GM21381 (cell line): Measurements from ENCODE around the gene RNF133.

Experiments
- ATAC-seq: cut with Tn5 transposase; IDR thresholded peaks from one replicate; pipeline ENCODE4 v1.9.1; 2021; ENCODE audit warnings: mild to moderate bottlenecking, moderate library complexity; ENCODE audit not compliant: unreplicated experiment

Gene RNF133, protein sequence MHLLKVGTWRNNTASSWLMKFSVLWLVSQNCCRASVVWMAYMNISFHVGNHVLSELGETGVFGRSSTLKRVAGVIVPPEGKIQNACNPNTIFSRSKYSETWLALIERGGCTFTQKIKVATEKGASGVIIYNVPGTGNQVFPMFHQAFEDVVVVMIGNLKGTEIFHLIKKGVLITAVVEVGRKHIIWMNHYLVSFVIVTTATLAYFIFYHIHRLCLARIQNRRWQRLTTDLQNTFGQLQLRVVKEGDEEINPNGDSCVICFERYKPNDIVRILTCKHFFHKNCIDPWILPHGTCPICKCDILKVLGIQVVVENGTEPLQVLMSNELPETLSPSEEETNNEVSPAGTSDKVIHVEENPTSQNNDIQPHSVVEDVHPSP

DNA sequence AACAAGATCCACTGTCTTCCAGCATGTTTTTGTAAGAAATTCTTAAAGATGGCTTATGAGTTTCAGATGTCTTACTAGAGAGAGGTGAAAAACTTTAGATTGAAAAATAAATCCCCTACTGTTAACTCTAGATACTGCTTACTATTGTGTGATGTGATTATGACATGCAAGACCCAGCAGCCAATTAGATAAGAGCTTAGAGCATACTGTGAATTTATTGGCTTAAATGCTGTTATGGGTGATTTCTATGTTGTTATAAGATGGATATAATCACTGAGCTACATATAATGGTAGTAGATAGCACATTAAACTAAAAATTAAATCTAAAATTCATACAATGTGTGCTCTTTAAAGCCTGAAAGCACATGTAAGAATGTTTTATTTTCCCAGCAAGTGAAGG lies at the start of gene RNF133:
Gene RNF133 (minus strand): TSS at position 101 of the 400 bp plus-strand sequence. CDS start 199 bp downstream, outside the sequence.
- ATAC-seq: no peak

DNA sequence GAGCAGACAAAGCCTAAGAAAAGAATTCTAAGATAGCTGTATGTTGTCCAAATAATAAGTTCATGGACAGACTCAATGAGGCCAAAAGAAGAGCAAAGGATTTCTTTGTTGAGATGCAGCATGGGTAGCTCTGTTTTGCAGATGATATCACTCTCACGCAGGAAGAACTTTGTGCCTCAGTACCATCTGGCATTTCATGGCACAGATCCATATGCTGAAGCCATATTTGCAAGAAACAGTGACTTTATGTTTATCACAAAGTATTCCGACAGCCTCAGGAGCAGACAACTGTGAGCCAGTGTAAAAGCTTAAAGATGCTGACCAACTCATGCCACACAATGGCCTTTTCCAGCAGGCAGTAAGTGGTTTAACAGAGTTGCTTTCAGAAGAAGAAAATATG lies 49.3 kb upstream of the RNF133 start:
- no peak for ATAC-seq

DNA sequence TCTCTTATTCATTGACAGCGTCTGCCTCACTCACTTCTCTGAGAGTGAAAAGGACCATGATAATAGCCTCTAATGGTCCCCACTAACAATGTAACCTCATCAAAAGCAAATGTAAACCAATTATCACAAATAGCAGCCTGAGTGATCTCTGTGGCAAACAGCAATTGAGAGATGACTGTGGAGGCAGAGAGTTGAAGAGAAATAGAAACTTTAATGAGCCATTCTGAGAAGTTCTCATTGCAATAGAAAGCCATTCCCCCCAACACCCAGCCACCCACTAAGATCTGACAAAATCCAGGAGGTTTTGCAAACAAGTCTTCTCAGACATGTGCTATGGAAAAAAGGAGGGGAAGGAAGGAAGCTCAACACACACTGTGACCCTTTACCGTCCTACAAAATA lies 48.0 kb upstream of the RNF133 start:
- no peak for ATAC-seq

DNA sequence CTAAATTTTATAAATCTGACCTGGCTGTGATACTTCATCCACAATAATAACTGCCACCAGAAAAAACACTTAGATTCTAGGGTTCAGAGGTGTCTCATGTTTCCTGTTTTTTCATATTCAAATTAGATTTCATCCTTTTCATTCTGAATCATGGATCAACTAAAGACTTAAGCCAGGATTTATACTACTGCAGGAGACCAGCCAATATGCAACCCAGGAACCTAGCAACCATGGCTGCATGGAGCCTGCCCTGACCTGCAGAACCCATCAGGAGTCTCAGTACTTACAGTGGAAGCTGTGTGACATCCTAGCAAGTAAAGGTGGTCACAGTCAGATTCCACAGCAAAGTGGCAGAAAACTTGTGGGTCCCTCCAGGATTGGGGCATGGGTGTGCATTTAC lies 44.3 kb upstream of the RNF133 start:
- no peak for ATAC-seq

DNA sequence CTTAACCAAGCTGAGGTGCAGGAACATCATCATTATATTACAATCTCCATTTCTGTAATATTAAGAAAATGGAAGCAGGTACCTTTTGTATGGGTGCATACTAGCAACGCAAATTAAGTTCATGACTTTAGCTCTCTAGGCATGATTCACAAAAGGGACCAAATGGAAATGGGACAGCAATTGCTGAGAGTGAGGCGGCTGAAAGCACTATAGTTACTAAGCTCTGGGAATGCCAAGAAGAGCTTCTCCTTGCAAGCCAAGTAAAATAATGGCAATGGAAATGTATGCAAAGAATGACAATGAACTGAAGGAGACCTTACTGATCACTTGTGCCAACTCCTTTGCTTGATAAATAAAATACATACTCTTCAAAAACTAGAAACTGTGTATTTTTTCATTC lies 40.0 kb upstream of the RNF133 start:
- ATAC-seq: no peak

DNA sequence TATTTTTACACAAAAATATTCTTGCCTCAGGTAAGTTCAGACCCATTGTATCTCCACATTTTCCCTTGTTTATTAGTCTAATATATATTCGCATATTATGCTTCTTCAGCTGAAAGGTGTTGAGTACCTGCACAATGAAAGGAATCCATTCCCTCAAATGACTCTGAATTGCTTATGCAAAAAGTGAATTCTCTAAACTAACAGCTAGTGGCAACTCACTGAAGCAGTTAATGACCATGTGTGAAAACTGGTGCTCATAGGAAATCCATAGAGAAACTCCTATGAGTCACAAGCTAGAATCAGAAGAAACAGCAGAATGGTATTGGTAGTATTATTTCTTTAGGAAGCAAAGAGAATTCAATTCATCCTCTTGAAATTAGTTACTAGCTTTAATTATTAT lies 37.3 kb upstream of the RNF133 start:
- no peak for ATAC-seq

DNA sequence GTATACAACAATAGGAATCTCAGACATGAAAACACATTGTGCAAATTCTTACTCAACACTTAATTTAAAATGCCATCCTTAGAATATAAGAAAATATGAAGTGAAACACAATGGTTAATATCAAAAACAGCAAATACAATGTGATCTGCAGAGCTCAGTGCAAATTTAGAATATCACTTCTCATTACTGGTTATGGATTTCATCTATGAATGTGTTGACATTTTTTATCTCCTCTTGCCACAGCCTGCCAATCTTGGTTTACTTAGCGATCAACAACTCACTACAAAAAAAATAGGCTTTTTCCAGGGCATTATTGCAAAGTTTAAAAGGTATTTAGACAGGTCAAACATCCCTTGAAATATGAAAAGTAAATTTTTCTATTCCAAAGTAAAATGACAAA lies 28.8 kb upstream of the RNF133 start:
- ATAC-seq: no peak

DNA sequence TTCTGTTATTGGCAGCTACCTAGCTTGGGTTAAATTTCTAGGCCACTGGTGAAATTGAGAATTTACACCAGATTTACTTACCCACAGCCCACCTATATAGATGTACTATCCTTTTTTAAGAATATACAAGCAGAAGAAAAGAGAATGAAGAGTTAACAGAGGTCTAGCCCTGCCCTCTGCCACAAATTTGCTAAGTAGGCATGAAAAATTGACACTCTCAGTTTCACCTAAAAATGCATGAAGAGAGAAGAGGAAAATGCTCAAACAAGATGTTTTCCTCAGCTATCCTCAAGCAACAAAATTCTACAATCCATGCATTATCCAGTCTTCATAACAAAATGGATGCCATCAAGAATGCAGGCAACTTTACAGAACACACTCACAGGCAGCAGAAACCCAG lies 28.4 kb upstream of the RNF133 start:
- ATAC-seq: no peak

DNA sequence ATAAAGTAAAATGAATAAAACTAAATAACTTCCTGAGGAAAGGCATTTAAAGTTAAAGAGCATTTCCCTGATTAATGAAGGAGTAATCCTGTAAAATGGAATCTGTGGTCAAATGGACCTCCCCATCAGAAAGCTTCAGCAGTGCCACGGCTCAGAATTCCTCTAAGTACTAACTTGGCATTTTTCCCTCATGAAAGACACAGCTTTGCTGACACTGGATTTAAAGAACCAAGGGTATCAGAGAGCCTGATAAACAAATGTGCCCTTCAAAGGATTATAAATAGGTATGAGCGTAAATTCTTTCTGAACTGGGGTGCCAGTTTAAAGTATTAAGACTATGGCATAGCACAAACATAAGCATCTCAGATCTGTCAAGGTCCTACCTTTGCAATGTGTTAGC lies 28.0 kb upstream of the RNF133 start:
- ATAC-seq: no peak

DNA sequence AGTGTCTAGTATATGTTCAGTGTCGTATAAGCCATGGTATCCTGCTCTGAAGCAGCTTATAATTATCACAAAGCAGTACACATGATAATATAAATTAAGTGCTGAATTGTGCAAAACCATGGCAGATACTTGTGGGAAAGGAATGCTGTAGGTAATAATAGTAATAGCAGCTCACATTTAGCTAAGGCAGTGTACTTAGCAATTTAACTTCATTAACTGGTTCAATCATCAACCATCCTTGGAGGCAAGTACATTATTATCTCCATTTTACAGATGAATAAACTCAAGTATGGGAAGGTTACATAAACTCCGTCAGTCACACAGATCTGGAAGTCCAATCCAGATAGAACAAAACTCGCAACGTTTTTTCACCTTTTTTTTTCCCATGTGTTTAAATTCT lies 25.4 kb upstream of the RNF133 start:
- ATAC-seq: no peak

DNA sequence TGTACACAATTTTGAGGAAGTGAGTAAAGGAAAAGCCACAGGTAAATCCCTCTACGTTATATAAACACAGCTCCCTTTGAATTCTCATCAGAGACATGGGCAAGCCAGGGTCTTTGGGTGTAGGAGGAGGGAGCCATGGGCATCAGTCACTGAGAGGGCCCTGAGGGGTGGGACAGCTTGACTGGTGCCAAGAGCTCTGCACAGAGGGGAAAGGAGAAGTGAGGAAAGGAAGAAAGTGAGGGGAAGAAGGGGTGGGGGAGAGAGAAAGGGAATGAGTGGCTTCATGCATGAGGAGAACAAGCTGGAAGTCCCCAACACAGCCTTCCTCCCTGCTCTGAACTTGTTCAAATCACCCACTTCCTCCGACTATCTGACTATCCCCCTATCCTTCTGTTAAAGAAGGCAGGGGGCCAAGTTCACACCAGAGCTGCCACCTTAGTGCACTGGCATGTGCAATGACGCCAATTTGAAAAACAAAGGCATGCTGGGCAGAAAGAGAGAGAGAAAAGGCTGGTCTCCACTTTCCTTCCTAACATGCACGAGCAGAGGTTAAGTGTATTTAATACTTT lies 20.2 kb upstream of the RNF133 start:
- no peak for ATAC-seq

DNA sequence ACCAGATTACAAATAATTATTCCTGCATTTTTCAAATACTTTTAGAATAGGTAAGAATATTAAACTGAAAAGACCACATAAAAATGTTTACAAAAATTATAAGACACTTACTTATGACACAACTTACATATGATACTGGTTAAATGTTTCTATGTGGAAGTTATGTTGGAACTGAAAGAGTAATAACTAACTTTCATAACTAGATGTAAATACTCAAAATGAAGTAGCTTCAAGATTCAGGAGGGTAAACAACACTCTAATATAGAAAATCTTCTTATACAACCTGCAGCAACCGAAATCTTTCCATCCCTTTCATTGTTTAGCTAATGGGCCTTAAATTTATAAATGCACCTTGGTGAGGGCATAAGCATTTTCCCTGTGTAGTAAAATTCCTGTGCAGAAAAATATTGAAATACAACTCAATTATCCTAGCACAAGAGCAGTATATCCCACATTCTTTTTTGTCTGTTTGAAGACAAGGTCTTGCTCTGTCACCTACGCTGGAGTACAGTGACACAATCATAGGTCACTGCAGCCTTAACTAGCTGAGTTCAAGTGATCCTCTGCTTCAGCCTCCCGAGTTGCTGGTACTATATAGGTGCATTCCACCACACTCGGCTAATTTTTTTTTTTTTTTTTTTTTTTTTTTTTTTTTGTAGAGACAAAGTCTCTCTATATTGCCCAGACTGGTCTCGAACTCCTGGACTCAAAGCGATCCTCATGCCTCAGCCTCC lies 18.6 kb upstream of the RNF133 start:
- ATAC-seq: no peak

DNA sequence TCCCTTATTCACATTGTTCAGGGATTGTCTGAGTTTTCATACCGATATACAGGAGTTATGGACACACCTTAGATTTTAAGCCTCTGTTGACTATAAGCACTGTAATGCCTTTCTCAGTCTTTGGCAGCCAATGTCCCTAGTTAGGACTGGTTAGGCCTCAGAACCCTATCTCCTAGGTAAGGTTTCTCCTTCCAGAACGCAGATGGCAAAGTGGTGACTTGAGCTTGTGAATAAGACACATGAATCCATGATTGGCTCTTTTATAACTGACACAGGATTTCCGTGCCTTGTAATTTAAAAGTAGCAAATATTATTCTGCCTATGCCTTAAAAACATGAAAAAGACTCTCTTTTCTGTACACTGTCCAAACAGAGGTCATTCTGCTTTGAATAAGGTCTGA lies 16.3 kb upstream of the RNF133 start:
- no peak for ATAC-seq

DNA sequence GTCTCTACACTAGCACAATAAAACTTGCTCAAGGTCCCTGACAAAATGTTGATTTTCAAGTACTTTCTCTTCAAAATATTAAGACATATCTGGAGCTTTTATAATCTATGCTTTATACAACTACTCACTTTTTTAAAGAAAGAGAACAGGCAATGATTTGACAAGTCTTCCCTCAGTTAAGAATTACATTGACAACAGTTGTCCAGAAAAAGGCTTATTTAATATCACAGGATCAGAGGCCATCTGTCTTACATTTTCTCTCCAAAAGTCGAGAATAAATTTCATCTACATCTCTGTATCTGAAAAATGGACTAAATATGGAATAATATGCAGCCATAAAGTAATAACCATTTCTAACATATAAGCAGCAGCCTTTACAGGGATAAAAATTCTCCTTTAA lies 12.0 kb upstream of the RNF133 start:
- no peak for ATAC-seq

DNA sequence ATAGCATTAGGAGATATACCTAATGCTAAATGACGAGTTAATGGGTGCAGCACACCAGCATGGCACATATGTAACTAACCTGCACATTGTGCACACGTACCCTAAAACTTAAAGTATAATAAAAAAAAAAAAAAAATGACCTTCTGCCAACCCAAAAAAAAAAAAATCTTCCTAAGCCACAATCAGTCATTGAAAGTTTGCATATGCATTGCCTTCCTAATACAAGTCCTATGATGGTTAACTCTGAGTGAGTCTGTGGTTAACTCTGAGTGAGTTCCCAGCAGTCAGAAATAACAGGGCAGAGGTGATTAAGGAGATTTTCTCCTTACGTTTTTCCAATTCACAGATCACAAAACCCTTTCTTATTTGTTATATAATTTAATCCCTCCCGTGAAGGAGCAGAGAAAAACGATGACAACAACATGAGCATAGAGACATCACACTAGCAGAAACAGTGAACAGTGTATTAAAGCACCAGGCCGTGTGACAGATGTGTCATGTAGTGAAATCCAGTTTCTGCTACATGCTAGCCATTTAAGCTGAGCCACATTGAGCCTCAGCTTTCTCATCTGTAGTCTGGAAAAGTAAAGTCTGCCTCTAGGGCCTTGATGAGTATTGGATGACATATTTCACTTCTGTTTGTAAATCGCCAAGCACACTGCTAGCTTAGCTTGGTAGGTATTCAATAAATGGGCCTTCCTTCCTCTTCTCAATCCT lies 11.2 kb upstream of the RNF133 start:
- no peak for ATAC-seq

DNA sequence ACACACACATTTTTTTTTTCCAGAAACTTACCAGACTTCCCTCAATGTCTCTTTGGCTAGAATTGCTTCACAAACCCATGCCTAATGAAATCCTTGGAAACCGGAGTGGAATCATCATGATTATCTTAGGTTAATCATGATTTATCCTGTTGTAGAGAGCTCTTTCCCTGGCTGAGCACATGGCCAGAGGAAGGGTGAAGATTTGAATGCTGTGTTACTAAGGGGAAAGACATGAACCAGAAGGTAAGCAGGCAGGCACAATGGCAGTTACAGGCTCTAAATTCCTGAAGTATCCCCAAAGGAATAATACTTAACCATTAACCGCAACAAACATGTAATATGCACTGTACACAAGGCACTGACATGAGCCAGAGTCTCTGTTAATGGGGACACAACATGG lies 7.9 kb upstream of the RNF133 start:
- no peak for ATAC-seq

DNA sequence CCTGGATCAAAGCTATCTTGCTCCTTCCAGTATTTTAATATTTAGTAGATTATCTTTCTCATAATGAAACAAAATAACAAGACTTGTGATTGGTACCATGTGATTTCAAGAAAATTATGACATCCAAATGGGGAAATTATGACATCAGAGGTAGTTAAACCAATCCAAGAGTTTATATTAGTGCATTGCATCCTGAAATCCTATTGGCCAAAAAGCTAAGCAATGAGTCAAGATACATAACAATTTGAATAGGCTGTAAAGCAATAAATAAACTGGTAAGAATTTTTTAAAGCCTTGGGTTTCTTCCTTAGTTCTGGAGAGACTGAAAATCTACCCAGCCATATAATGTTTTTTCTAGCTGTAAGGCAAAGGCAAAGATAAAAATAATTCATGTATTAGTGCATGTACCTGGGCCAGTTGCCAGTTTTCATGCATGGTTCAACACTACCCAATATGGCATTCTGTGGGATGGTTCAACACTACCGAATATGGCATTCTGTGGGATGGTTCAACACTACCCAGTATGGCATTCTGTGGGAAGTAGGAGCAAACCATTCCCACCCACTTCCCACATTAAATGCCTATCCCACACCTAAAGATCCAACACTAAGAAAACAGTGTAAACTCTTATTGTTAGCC lies 4.1 kb upstream of the RNF133 start, which contains the start of gene RNF148:
Gene RNF148 (minus strand): TSS at position 51 of the 639 bp plus-strand sequence. CDS start 172 bp downstream, outside the sequence.
- no peak for ATAC-seq

DNA sequence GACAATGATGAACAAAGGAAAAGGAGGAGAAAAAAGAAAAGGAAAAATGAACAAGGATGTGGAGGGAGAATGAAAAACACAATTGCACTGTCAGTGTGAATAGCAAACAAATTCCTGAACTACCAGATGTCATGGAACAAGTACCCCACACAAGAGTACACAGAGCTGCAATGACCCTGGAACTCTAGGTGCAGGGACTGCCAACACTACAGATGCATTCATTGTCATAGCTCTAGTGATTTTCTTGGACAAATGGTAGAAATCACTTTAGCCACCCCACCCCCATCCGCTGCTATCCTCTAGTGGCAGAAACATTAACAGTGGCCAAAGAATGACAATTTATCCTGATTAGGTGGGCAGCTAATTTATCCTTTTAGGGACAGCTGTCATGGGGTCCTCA lies 3.1 kb downstream of the RNF133 start:
- no peak for ATAC-seq

DNA sequence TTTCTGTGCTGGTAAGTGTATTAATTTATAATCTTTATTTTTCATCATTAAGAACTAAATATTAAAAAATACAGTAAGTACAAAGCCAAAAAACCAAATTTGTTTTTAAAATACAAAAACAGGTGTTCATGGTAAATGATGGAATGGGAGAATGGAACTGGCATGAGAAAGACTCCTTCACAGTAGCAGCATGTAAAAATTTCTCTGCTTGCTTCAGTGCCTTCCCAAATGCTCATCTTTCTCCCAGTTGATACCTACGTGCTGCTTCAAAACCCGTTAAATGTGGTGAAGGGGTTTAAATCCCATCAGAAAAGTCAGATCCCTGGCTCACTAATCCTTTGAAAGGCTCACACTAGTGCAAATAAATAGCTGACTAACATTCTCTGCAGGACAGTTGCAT lies 4.2 kb downstream of the RNF133 start:
- ATAC-seq: no peak

DNA sequence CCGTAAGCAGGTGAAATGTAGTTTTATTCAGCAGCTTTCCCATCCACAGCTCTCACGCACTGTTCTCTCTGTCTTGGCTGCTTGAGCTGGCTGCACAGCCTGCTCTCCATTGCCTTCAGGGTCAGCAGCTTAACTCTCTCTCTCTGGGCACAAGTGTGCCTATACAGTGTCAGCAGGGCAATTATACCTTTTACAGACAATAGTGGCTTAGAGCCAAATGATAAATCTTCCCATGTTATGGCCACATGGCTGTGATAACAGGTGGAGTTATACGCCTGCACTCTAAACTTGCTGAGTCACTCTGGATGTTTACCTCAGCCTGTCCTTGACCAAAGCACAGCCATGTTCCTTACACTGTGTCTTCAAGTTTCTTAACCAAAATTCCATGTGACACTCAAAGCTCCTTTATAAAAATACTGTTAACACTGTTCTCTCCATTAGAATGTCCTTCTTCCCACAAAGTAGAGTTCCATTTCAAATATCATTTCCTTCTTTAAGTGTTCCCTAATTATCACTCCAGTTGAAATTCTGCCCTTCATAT lies 6.1 kb downstream of the RNF133 start:
- no peak for ATAC-seq
